HepG2 (cell line): ENCODE data around the gene PAIP1. TPM values are rescaled to one million over a fixed set of nuclear protein-coding genes. Genes with fewer than 3 reads are reported as not detected.

Experiments used
- ARHGAP35 ChIP-seq: sonication (generic); formaldehyde crosslinking; IDR thresholded peaks from 2 replicates; pipeline ENCODE4 v1.9.0; 2022; ENCODE audit warnings: mild to moderate bottlenecking, inconsistent platforms, moderate library complexity, missing genetic modification reagents, borderline replicate concordance
- CSRNP1 ChIP-seq: sonication (generic); formaldehyde crosslinking; IDR thresholded peaks from 2 replicates; pipeline ENCODE4 v1.8.1; 2023; ENCODE audit warnings: mild to moderate bottlenecking, missing genetic modification reagents
- GATAD2A ChIP-seq: IDR thresholded peaks from 2 replicates; pipeline ENCODE4 v1.6.1; 2016
- HNRNPUL1 ChIP-seq: fragments of 200-400 bp; formaldehyde crosslinking; IDR thresholded peaks from 2 replicates; pipeline ENCODE4 v1.6.1; 2017; ENCODE audit warnings: low read depth, mild to moderate bottlenecking, low read length, moderate library complexity
- KLF15 ChIP-seq: sonication (generic); formaldehyde crosslinking; IDR thresholded peaks from 2 replicates; pipeline ENCODE4 v1.8.1; 2023; ENCODE audit warnings: borderline replicate concordance, mild to moderate bottlenecking, inconsistent platforms, missing genetic modification reagents, mixed read lengths
- NFKB2 ChIP-seq: sonication (generic); formaldehyde crosslinking; IDR thresholded peaks from 2 replicates; pipeline ENCODE4 v1.4.0; 2020; ENCODE audit warnings: missing genetic modification reagents, borderline replicate concordance
- POLR2AphosphoS5 ChIP-seq: IDR thresholded peaks from 2 replicates; pipeline ENCODE4 v1.6.1; 2012; ENCODE audit warnings: low read depth, low read length
- PRMT3 ChIP-seq: sonication (generic); formaldehyde crosslinking; IDR thresholded peaks from 2 replicates; pipeline ENCODE4 v1.8.1; 2022; ENCODE audit warnings: low read depth, mild to moderate bottlenecking, moderate library complexity, missing genetic modification reagents, borderline replicate concordance
- RELA ChIP-seq: sonication (generic); formaldehyde crosslinking; IDR thresholded peaks from 2 replicates; pipeline ENCODE4 v1.4.0; 2020; ENCODE audit warnings: missing genetic modification reagents
- SETDB1 ChIP-seq: sonication (generic); formaldehyde crosslinking; IDR thresholded peaks from 2 replicates; pipeline ENCODE4 v1.5.1; 2020; ENCODE audit warnings: missing genetic modification reagents, mild to moderate bottlenecking, borderline replicate concordance
- SMARCE1 ChIP-seq: fragments of 450-650 bp; IDR thresholded peaks from 2 replicates; pipeline ENCODE4 v1.6.1; 2017; ENCODE audit warnings: borderline replicate concordance
- SNRNP70 ChIP-seq: fragments of 200-400 bp; formaldehyde crosslinking; IDR thresholded peaks from 2 replicates; pipeline ENCODE4 v1.6.1; 2017; ENCODE audit warnings: mild to moderate bottlenecking, low read depth, low read length, moderate library complexity
- STAT5B ChIP-seq: sonication (generic); formaldehyde crosslinking; IDR thresholded peaks from 2 replicates; pipeline ENCODE4 v1.4.0; 2020; ENCODE audit warnings: missing genetic modification reagents
- TCF7 ChIP-seq: sonication (generic); IDR thresholded peaks from 2 replicates; pipeline ENCODE4 v1.6.1; 2016; ENCODE audit warnings: antibody characterized with exemption, low read depth
- TEF ChIP-seq: sonication (generic); formaldehyde crosslinking; IDR thresholded peaks from 2 replicates; pipeline ENCODE4 v1.5.0; 2020; ENCODE audit warnings: missing genetic modification reagents
- TOE1 ChIP-seq: sonication (generic); formaldehyde crosslinking; IDR thresholded peaks from 2 replicates; pipeline ENCODE4 v1.4.0; 2020; ENCODE audit warnings: mild to moderate bottlenecking, missing genetic modification reagents
- ZNF282 ChIP-seq: fragments of 450-650 bp; IDR thresholded peaks from 2 replicates; pipeline ENCODE4 v1.6.1; 2018; ENCODE audit not compliant: partially characterized antibody
- ZNF383 ChIP-seq: sonication (generic); formaldehyde crosslinking; IDR thresholded peaks from 2 replicates; pipeline ENCODE4 v1.4.0; 2020; ENCODE audit warnings: missing genetic modification reagents, mild to moderate bottlenecking, borderline replicate concordance
- ZNF460 ChIP-seq: sonication (generic); formaldehyde crosslinking; IDR thresholded peaks from 2 replicates; pipeline ENCODE4 v1.5.1; 2020; ENCODE audit warnings: missing genetic modification reagents, mild to moderate bottlenecking, borderline replicate concordance
- ZNF567 ChIP-seq: sonication (generic); formaldehyde crosslinking; IDR thresholded peaks from 2 replicates; pipeline ENCODE4 v1.8.1; 2023; ENCODE audit warnings: mild to moderate bottlenecking, missing genetic modification reagents, borderline replicate concordance
- ZNF883 ChIP-seq: sonication (generic); formaldehyde crosslinking; IDR thresholded peaks from 2 replicates; pipeline ENCODE4 v1.5.1; 2020; ENCODE audit warnings: mild to moderate bottlenecking, missing genetic modification reagents; ENCODE audit errors: not compliant biosample characterization
- polyA plus RNA-seq, 8 experiments: library from polyadenylated mRNA; depleted of rRNA in 3 of 8; stranded (reverse) in 7 of 8; unstranded in 1 of 8; fragments of >200 nt; fragmentation: Illumina TruSeq in 4 of 8; extraction: Trizol in 4 of 8; gene quantifications; 2 replicates each; pipeline versions ENCODE4 v1.2.1 to v1.2.3, GENCODE V29; 2011 to 2016; ENCODE audit warnings: low read depth in 4 of 8, missing spikeins in 1 of 8, mixed read lengths in 1 of 8; ENCODE audit not compliant: insufficient read depth in 1 of 8
- total RNA-seq, 5 experiments: library from RNA; depleted of rRNA; stranded (reverse); fragments of >200 nt; fragmentation: Illumina TruSeq; extraction: Trizol; gene quantifications; 2 replicates each; pipeline ENCODE4 v1.2.3, GENCODE V29; 2016; ENCODE audit warnings: low read depth in 1 of 5
- TF ChIP-seq, protein P1 (sequence below): IDR thresholded peaks from 2 replicates; pipeline ENCODE4 v1.4.0; 2020; ENCODE audit warnings: mild to moderate bottlenecking, missing genetic modification reagents
- TF ChIP-seq, protein P2 (sequence below): sonication (generic); formaldehyde crosslinking; IDR thresholded peaks from 2 replicates; pipeline ENCODE4 v1.4.0; 2020; ENCODE audit warnings: missing genetic modification reagents

Gene PAIP1
- total and polyA plus RNA-seq, 2 of the 13 experiments (the other 11 are each of a cell fraction or from before 2014, with no cell fraction given): 96.6 to 116 TPM

GRCh38 chr5:43555895-43556606 is 826 bp downstream of the PAIP1 start (continued):
- TF ChIP-seq, protein P1, sequence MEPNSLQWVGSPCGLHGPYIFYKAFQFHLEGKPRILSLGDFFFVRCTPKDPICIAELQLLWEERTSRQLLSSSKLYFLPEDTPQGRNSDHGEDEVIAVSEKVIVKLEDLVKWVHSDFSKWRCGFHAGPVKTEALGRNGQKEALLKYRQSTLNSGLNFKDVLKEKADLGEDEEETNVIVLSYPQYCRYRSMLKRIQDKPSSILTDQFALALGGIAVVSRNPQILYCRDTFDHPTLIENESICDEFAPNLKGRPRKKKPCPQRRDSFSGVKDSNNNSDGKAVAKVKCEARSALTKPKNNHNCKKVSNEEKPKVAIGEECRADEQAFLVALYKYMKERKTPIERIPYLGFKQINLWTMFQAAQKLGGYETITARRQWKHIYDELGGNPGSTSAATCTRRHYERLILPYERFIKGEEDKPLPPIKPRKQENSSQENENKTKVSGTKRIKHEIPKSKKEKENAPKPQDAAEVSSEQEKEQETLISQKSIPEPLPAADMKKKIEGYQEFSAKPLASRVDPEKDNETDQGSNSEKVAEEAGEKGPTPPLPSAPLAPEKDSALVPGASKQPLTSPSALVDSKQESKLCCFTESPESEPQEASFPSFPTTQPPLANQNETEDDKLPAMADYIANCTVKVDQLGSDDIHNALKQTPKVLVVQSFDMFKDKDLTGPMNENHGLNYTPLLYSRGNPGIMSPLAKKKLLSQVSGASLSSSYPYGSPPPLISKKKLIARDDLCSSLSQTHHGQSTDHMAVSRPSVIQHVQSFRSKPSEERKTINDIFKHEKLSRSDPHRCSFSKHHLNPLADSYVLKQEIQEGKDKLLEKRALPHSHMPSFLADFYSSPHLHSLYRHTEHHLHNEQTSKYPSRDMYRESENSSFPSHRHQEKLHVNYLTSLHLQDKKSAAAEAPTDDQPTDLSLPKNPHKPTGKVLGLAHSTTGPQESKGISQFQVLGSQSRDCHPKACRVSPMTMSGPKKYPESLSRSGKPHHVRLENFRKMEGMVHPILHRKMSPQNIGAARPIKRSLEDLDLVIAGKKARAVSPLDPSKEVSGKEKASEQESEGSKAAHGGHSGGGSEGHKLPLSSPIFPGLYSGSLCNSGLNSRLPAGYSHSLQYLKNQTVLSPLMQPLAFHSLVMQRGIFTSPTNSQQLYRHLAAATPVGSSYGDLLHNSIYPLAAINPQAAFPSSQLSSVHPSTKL (CRISPR knock-in tag): no peak
- TF ChIP-seq ZNF567: no peak
- 0 out of 2 replicates have a peak, but pooled peaks have one; percentile 42 for TF ChIP-seq NFKB2 (CRISPR knock-in tag)
- no peak for TF ChIP-seq PRMT3 (CRISPR knock-in tag)
- no peak for TF ChIP-seq ZNF383
- TF ChIP-seq, protein P2, sequence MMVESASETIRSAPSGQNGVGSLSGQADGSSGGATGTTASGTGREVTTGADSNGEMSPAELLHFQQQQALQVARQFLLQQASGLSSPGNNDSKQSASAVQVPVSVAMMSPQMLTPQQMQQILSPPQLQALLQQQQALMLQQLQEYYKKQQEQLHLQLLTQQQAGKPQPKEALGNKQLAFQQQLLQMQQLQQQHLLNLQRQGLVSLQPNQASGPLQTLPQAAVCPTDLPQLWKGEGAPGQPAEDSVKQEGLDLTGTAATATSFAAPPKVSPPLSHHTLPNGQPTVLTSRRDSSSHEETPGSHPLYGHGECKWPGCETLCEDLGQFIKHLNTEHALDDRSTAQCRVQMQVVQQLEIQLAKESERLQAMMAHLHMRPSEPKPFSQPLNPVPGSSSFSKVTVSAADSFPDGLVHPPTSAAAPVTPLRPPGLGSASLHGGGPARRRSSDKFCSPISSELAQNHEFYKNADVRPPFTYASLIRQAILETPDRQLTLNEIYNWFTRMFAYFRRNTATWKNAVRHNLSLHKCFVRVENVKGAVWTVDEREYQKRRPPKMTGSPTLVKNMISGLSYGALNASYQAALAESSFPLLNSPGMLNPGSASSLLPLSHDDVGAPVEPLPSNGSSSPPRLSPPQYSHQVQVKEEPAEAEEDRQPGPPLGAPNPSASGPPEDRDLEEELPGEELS (CRISPR knock-in tag): no peak
- TF ChIP-seq RELA (CRISPR knock-in tag): no peak
- TF ChIP-seq GATAD2A (CRISPR knock-in tag): 0 out of 2 replicates have a peak, but pooled peaks have one; percentile 2
- TF ChIP-seq TCF7: no peak
- TF ChIP-seq SETDB1 (CRISPR knock-in tag): no peak
- no peak for TF ChIP-seq STAT5B (CRISPR knock-in tag)
- no peak for TF ChIP-seq POLR2AphosphoS5
- no peak for TF ChIP-seq ZNF460
- no peak for TF ChIP-seq SMARCE1
- no peak for TF ChIP-seq KLF15 (CRISPR knock-in tag)
- no peak for TF ChIP-seq TOE1
- TF ChIP-seq ARHGAP35: no peak
- no peak for TF ChIP-seq SNRNP70
- no peak for TF ChIP-seq HNRNPUL1
- TF ChIP-seq ZNF883 (CRISPR knock-in tag): no peak
- no peak for TF ChIP-seq ZNF282
- no peak for TF ChIP-seq TEF (CRISPR knock-in tag)
- no peak for TF ChIP-seq CSRNP1
